ENCODE measurements around the gene PTPRD. TPM values are rescaled to one million over a fixed set of nuclear protein-coding genes. Genes with fewer than 3 reads are reported as not detected.

The PTPRD gene
- total RNA-seq, 1 experiment from 2014 or later, result 0.02 TPM

- Histone ChIP-seq H3K36me3 (ENCODE audit: control insufficient read depth in 1 of 2, insufficient read depth in 2 of 2, low read length in 2 of 2) (no peaks in the 10 kb centered on the region), H3K9me2 (ENCODE audit: insufficient read depth) (no peaks in the 10 kb centered on the region), H3K4me1 (ENCODE audit: control insufficient read depth in 1 of 2, insufficient read depth in 2 of 2, low read length in 2 of 2) (no peaks in the 10 kb centered on the region), H2AFZ (ENCODE audit: low read depth, low read length, poor library complexity, severe bottlenecking) (no peak overlapping the region), H3K4me3 (replicated peaks in 1 of 2; ENCODE audit: low read depth in 1 of 2, low read length in 2 of 2) (no peak overlapping the region), H3K9ac (ENCODE audit: low read length) (no peak overlapping the region), H3K27me3 (ENCODE audit: insufficient read depth, low read length) (no peaks in the 10 kb centered on the region), H3K27ac (ENCODE audit: low read depth, low read length) (no peak overlapping the region), H3K4me2 (ENCODE audit: low read length) (no peak overlapping the region), H3K9me3 (ENCODE audit: control insufficient read depth in 1 of 2, insufficient read depth in 1 of 2, low read depth in 1 of 2, low read length in 2 of 2) (peaks cover 7 to 12% of the 10 kb centered on the region in 2 experiments; a peak in 2 of 4 replicates), H4K20me1 (ENCODE audit: insufficient read depth) (no peaks in the 10 kb centered on the region), H3K79me2 (ENCODE audit: insufficient read depth, low read length) (no peaks in the 10 kb centered on the region)
- TF ChIP-seq FOSL1 (IDR thresholded peaks at IDR 0.05; ENCODE audit: low read depth), result no peak
- TF ChIP-seq REST (IDR thresholded peaks at IDR 0.05; ENCODE audit: low read depth), result no peak
- no peak for TF ChIP-seq SP1 (IDR thresholded peaks at IDR 0.05; ENCODE audit: low read depth)
- no peak for TF ChIP-seq SIN3A (IDR thresholded peaks at IDR 0.05; ENCODE audit: low read depth)
- no peak for TF ChIP-seq CBX3 (IDR thresholded peaks at IDR 0.05; ENCODE audit: low read depth)
- ChIA-PET POLR2A (no interaction called here), CTCF (no interaction called here), RAD21 (ENCODE audit: low non-redundant PET in 1 of 2, low total read pairs in 2 of 2, uncharacterized antibody in 2 of 2, unreplicated experiment in 2 of 2) (no interaction called here)
- no peak for DNase-seq (ENCODE audit: low read depth, low spot score)
- BruUV-seq (replicated peaks), result no TSS peak
- intact Hi-C loops (cut with micrococcal nuclease), result no loop called here
- no peak for ATAC-seq
Measured at GRCh38 chr9:8447601-8448000, 2165.2 kb downstream of the PTPRD start.

GRCh38 chr9:8437876-8438275 is 2174.9 kb downstream of the PTPRD start:
- Histone ChIP-seq H3K9me3 (ENCODE audit: control insufficient read depth in 1 of 2, insufficient read depth in 1 of 2, low read depth in 1 of 2, low read length in 2 of 2) (peaks cover 9 to 22% of the 10 kb centered on the region in 2 experiments; a peak in 2 of 4 replicates), H3K4me3 (replicated peaks in 1 of 2; ENCODE audit: low read depth in 1 of 2, low read length in 2 of 2) (no peak overlapping the region), H3K36me3 (ENCODE audit: control insufficient read depth in 1 of 2, insufficient read depth in 2 of 2, low read length in 2 of 2) (no peaks in the 10 kb centered on the region), H3K4me1 (ENCODE audit: control insufficient read depth in 1 of 2, insufficient read depth in 2 of 2, low read length in 2 of 2) (no peaks in the 10 kb centered on the region), H3K9me2 (ENCODE audit: insufficient read depth) (no peaks in the 10 kb centered on the region), H3K27ac (ENCODE audit: low read depth, low read length) (no peak overlapping the region), H3K79me2 (ENCODE audit: insufficient read depth, low read length) (no peaks in the 10 kb centered on the region), H3K4me2 (ENCODE audit: low read length) (no peak overlapping the region), H4K20me1 (ENCODE audit: insufficient read depth) (no peaks in the 10 kb centered on the region), H3K9ac (ENCODE audit: low read length) (no peak overlapping the region), H3K27me3 (ENCODE audit: insufficient read depth, low read length) (no peaks in the 10 kb centered on the region), H2AFZ (ENCODE audit: low read depth, low read length, poor library complexity, severe bottlenecking) (no peak overlapping the region)
- ATAC-seq (no peak), DNase-seq (ENCODE audit: low read depth, low spot score) (no peak)
- no TSS peak for BruUV-seq (replicated peaks)
- POLR2A ChIA-PET, result no interaction called here
- CTCF ChIA-PET, result no interaction called here
- RAD21 ChIA-PET (ENCODE audit: low non-redundant PET in 1 of 2, low total read pairs in 2 of 2, uncharacterized antibody in 2 of 2, unreplicated experiment in 2 of 2), result no interaction called here
- TF ChIP-seq EZH2 (IDR thresholded peaks at IDR 0.05) (no peak), CBX3 (IDR thresholded peaks at IDR 0.05; ENCODE audit: low read depth) (no peak), JUND (IDR thresholded peaks at IDR 0.05) (no peak), RAD21 (IDR thresholded peaks at IDR 0.05; ENCODE audit: low read depth) (no peak), FOSL1 (IDR thresholded peaks at IDR 0.05; ENCODE audit: low read depth) (no peak), REST (IDR thresholded peaks at IDR 0.05; ENCODE audit: low read depth) (no peak), POLR2A (IDR thresholded peaks at IDR 0.05; ENCODE audit: borderline replicate concordance, extremely low read depth, insufficient read depth, insufficient read length) (no peak), ZNF274 (IDR thresholded peaks at IDR 0.05; ENCODE audit: low read depth, low read length) (no peak), ATF3 (IDR thresholded peaks at IDR 0.05) (no peak), ELF1 (IDR thresholded peaks at IDR 0.05; ENCODE audit: borderline replicate concordance, low read depth) (no peak), EGR1 (IDR thresholded peaks at IDR 0.05; ENCODE audit: low read depth) (no peak)
- intact Hi-C loops (cut with micrococcal nuclease), result no loop called here
